Ovary (tissue), 9 donors: ENCODE data around the gene SYVN1. TPM values are rescaled to one million over a fixed set of nuclear protein-coding genes. Genes with fewer than 3 reads are reported as not detected.

Experiments
- DNase-seq, 5 donors: peaks; one replicate each; pipeline ENCODE4 v3.0.0-alpha.2; 2019 to 2020
- H3K27ac ChIP-seq, 2 donors: fragments of 200-600 bp; one replicate each; pipeline versions ENCODE4 v1.5.1 to v1.8.0; 2019 to 2022
- H3K27me3 ChIP-seq: fragments of 200-600 bp; one replicate; pipeline ENCODE4 v1.8.0; 2022
- H3K36me3 ChIP-seq: fragments of 200-600 bp; sonication (generic); one replicate; pipeline ENCODE4 v1.5.1; 2019
- H3K4me1 ChIP-seq: one replicate; pipeline ENCODE4 v1.8.1; 2013; ENCODE audit warnings: mild to moderate bottlenecking, moderate library complexity; ENCODE audit not compliant: insufficient read depth
- H3K4me3 ChIP-seq: fragments of 200-600 bp; sonication (generic); one replicate; pipeline ENCODE4 v1.5.1; 2017
- H3K9me3 ChIP-seq, 2 donors: fragments of 200-600 bp in 1 of 2; sonication (generic) in 1 of 2; one replicate each; pipeline versions ENCODE4 v1.5.1 to v1.8.1; 2013 to 2019; ENCODE audit warnings: mild to moderate bottlenecking in 1 of 2, moderate library complexity in 1 of 2
- EP300 ChIP-seq: sonication (generic); formaldehyde crosslinking; IDR thresholded peaks from one replicate; pipeline ENCODE4 v1.6.1; 2017; ENCODE audit warnings: antibody characterized with exemption
- POLR2A ChIP-seq: fragments of 450-650 bp; IDR thresholded peaks from one replicate; pipeline ENCODE4 v1.6.1; 2017; ENCODE audit warnings: antibody characterized with exemption, mild to moderate bottlenecking, moderate library complexity
- WGBS, 3 donors: extraction: QIAGEN DNeasy Blood & Tissue Kit in 1 of 3; methylation state at CpG; one replicate each; pipeline versions ENCODE4 v1.1.5 to v1.1.7; 2013 to 2017; 5-methylcytosine and 5-hydroxymethylcytosine counted together
- intact Hi-C, 4 donors: fragments of 100-400 bp; cut with DNase I; formaldehyde crosslinking; loops; one replicate each; pipeline versions ENCODE4 v1.11.0 to v1.15.1; 2022 to 2023
- polyA plus RNA-seq, 2 donors: library from polyadenylated mRNA; stranded (reverse); fragments of 200-250 nt in 1 of 2; fragments of 350-450 nt in 1 of 2; fragmentation: Illumina TruSeq in 1 of 2; extraction: RNeasy Lipid Tissue Mini Kit (QIAGEN cat#74804) in 1 of 2; gene quantifications; one replicate each; pipeline ENCODE4 v1.2.3, GENCODE V29; 2013 to 2014
- total RNA-seq, 7 donors: library from RNA; depleted of rRNA in 2 of 7; stranded (reverse); fragments of >200 nt in 2 of 7; fragmentation: NEBNext Ultra II Directional in 3 of 7; extraction: Animal tissue kit (Norgen Biotek cat#: 25700) in 3 of 7; gene quantifications; one replicate each; pipeline versions ENCODE4 v1.1.0 to v1.2.4, GENCODE V29; 2016 to 2023
- TF ChIP-seq, protein P1 (sequence below), 3 donors: fragments of 450-650 bp in 2 of 3; fragments of 200-600 bp in 1 of 3; IDR thresholded peaks; one replicate each; pipeline versions ENCODE4 v1.5.1 to v1.8.0; 2016 to 2022; ENCODE audit warnings: antibody characterized with exemption in 3 of 3, mild to moderate bottlenecking in 1 of 3
- donor health status: DM: no; HTN: no; CAD: no; lungs with moderate emphysema.
- donor health status: DM: no; HTN: no; CAD: no.
- donor health status: Bipolar disorder and iron deficiency.
- donor health status: DM: yes; HTN: yes; CAD: no.
- donor health status: DM: no; HTN: no; CAD: no.
- donor health status: DM: yes; HTN: yes; CAD: no.

The SYVN1 gene
- total and polyA plus RNA-seq, 9 donors = 21.1 to 73.0 (median 53.3) TPM

DNA sequence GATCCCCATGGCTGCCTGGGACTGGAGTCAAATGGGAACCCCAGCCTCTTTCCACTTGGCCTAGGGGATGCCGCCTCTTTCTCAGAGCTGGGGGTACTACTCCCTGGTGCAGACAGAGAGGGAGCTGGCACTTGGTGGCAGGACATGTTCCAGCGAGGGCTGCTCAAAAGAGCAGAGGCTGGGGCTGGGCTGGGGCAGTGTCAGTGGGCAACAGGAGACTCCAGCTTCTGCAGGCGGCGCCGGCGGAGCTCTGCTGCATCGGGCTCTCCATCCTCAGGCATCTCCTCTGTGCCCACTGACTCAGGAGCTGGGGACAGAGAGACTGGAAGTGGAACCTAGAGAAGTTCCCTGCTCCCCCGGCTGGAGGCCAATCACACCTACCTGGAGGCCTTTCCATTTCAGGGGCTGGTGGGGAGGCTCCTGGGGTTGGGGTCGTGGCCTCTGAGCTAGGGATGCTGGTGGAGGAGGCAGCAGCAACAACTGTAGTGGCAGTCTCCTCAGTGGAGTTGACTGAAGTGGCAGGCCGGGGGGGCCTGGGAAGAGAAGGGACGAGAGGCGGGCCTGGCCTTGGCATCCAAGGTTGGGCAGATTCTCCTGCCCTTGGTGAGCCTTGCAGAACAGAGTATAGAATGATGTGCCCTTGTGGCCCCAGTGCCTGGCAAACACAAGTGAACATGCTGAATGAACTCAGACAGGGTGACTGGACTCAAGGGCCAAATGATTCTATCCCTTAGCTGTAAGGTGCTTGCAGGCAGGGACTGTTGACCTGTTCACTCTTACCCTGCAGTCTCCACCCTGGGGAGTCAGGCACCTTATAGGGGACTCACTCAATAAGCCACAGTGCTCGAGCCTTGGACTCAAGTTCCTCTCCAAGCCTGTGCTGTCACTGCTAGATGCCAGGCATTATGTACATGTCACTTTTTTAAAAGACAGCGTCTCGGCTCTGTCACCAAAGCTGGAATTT is 5.9 kb downstream of the SYVN1 start:
- no peak overlapping the region for H3K27ac ChIP-seq
- no peaks in the 10 kb centered on the region for H3K36me3 ChIP-seq
- no peak for DNase-seq
- H3K4me1 ChIP-seq = no peaks in the 10 kb centered on the region
- intact Hi-C loops = no loop called here
- H3K4me3 ChIP-seq = no peak overlapping the region
- 77 to 79% (median 79%) methylated on average over 15 of the region's 15 CpGs for WGBS, 3 donors
- H3K9me3 ChIP-seq = no peaks in the 10 kb centered on the region
- H3K27me3 ChIP-seq = no peaks in the 10 kb centered on the region
- TF ChIP-seq EP300 = no peak
- no peak for TF ChIP-seq POLR2A
- TF ChIP-seq, protein P1, sequence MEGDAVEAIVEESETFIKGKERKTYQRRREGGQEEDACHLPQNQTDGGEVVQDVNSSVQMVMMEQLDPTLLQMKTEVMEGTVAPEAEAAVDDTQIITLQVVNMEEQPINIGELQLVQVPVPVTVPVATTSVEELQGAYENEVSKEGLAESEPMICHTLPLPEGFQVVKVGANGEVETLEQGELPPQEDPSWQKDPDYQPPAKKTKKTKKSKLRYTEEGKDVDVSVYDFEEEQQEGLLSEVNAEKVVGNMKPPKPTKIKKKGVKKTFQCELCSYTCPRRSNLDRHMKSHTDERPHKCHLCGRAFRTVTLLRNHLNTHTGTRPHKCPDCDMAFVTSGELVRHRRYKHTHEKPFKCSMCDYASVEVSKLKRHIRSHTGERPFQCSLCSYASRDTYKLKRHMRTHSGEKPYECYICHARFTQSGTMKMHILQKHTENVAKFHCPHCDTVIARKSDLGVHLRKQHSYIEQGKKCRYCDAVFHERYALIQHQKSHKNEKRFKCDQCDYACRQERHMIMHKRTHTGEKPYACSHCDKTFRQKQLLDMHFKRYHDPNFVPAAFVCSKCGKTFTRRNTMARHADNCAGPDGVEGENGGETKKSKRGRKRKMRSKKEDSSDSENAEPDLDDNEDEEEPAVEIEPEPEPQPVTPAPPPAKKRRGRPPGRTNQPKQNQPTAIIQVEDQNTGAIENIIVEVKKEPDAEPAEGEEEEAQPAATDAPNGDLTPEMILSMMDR (IDR thresholded peaks at IDR 0.05) = no peak

DNA sequence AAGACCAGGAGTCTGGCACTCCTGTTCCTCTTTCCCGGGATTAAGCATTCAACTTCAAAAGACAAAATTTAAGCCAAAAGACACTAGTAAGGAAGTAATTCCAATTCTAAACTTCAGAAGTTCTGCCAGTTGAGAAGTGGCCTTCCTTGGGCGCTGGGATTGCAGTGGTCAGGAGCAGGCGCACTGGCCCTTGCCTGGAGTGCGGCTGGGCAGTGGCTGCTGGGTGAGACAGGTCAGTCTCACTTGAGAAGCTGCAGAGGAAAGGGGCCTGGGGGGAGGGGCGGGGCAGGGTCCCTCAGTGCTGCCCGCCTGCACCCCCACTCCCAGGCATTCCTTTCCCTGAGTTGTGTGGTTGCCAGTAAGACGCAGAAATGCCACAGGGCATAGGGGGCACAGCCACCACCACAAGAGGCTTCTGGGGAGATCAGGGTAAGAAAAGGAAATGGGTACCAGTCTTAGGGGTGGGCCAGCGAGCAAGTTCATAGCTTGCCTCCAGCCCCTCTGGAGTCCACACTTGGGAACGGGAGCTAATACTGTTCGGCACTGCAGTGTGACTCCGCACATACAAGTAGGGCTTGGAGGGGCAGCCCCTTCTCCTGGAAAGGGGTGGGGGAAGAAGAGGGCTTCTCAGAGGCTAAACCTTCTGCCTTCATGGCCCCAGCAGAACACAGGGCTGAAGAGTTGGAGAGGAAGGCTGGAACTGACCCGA is 6.7 kb downstream of the SYVN1 start:
- TF ChIP-seq POLR2A = no peak
- TF ChIP-seq, protein P1 (IDR thresholded peaks at IDR 0.05) = no peak
- TF ChIP-seq EP300 = no peak
- Histone ChIP-seq H3K4me1 (no peaks in the 10 kb centered on the region), H3K36me3 (no peaks in the 10 kb centered on the region), H3K27ac (no peak overlapping the region), H3K9me3 (no peaks in the 10 kb centered on the region), H3K27me3 (no peaks in the 10 kb centered on the region), H3K4me3 (no peak overlapping the region)
- WGBS, 3 donors = 68 to 71% (median 70%) methylated on average over 12 of the region's 12 CpGs
- DNase-seq = no peak
- intact Hi-C loops = loop anchor here in 1 of 4 donors (2.0 kb wide), 1 partner anchor 35 kb away; no protein-coding TSS in a partner anchor

DNA sequence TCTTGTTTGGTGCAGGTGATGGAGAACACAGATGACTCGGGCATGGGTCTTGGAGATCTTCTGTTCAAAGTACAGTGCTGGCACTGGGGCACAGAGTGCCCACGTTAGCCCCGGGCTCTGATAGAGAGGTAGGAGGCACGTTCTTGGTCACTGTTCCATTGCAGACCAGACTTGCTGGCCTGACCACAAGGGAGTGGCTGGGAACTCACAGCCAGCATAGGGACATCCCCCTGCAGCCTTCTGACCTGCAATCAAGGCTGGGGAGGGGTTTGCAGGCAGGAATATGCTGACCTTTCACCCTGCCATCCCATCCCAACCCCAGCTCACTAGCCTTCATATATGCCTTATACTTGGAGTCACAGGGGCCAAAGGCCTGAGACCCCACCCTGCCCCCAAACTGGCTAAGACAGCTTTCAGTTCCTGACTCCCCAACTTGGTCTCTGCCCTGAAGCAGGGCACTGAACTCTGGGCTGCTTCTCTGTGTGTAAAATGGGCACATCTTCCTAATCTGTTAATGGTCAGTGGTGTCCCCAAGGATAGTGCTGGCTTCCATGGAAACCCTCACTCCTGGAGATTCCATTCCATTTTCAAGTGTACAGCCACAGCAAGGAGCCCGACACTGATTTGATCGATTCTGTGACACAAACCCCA is 7.6 kb downstream of the SYVN1 start:
- H3K4me3 ChIP-seq = no peak overlapping the region
- WGBS, 3 donors = 63 to 66% (median 66%) methylated on average over 6 of the region's 6 CpGs
- intact Hi-C loops = loop anchor here in 1 of 4 donors (2.0 kb wide), 1 partner anchor 34 kb away; no protein-coding TSS in a partner anchor
- DNase-seq = no peak
- no peak overlapping the region for H3K27ac ChIP-seq
- no peaks in the 10 kb centered on the region for H3K4me1 ChIP-seq
- H3K9me3 ChIP-seq = no peaks in the 10 kb centered on the region
- TF ChIP-seq POLR2A (no peak), EP300 (no peak)
- TF ChIP-seq, protein P1 (IDR thresholded peaks at IDR 0.05) = no peak
- no peaks in the 10 kb centered on the region for H3K36me3 ChIP-seq
- H3K27me3 ChIP-seq = no peaks in the 10 kb centered on the region
